UCSD-AML1 (cell line): ENCODE results near the gene HK2.

ENCODE experiments used
- DNase-seq: peaks from one replicate; lab custom pipeline; 2025; ENCODE audit not compliant: unreplicated experiment; lab: John Stamatoyannopoulos, UW

HK2 gene

DNA sequence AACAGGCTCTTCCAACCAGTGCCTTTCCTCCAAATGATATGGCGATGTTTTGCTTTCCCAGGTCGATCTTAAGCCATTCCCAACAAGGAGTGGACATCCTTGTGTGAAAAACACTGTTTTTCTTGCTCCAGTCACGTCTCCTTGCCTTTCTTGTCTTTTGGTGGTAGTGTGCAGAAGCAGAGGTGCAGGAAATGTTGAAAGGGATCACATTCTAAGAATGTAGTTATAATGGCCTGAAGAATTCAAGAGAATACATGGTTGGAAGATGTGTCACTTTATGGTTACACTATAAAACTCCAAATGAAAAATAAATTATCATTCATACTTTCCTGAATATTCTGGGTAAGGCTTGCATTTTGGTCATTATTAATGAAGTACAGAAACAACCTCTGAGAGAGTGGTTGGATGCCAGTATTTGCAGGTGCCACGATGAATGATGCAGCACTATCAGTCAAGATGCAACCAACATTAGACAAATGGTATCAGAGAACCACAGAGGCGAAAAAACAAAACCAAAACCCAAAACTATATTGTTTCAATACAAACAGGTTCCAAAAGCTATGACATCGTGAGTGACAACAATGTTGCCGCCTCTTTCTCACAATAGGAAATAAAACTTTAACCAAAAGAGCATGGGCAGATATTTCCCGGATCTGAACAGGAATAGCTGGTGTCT lies 97.0 kb downstream of the HK2 start:
- DNase-seq = no peak

- no peak for DNase-seq
These were observed 98.0 kb downstream of the HK2 start for GRCh38 chr2:74931940-74932339.

DNA sequence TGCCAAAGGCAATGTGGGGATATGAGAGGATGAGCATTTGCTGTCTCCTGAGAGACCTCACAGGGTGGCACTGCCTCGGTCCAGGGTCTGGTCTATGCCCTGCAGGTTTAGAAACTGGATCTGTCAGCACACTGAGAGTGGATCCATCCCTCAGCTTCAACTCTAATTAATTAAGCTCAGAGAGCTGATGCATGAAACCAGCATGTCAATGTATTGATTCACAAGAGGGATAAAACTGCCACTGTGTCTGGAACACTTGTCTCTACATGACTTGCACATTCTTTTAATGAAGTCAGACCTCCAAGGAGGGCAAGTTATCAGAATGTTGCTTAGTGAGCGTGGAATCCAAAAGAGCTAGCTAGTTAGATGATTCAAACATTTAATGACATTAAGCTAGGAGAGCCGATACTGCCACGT lies 102.1 kb downstream of the HK2 start:
- no peak for DNase-seq

DNA sequence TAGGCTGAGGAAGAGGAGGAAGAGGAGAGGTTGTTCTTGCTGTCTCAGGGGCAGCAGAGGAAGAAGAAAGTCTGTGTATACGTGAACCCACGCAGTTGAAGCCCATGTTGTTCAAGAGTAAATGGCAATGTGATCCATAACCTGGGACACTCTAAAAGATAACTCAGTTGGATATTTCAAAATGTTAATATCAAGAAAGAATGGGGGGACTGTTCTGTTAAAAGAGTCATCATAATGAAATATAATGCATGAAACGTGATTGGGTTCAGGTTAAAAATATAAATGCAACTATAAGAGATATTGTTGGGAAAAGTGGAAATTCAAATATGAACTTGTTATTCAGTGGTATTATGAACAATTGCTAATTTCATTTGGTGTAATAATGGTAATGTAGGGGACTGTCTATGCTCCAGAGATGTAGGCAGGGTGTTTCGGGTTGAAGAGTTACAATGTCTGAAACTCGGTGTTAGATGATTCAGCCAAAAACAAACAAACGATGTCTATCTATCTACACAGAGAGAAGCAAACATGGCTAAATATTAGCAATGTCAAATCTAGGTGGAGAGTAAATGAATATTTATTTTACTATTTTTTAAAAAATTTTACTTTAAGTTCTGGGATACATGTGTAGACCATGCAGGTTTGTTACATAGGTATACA lies 103.4 kb downstream of the HK2 start:
- DNase-seq = no peak

DNA sequence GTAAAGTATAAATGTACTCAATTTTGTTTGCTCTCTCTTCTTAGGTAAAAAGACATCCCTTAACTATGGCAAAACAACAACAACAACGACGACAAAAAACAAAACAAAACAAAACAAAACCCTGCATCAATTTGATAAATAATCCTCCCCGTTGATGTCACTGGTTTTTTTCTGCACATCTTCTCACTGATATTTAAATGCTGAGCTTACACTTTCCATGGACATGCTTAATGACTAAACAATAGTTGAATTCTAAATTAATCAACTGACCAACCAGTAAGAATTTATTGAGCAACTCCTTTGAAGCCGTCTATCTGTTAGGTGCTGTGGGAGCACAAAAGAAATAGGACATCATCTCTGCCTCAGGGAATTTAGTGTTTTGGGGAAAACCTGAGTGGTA lies 104.3 kb downstream of the HK2 start:
- DNase-seq = no peak

DNA sequence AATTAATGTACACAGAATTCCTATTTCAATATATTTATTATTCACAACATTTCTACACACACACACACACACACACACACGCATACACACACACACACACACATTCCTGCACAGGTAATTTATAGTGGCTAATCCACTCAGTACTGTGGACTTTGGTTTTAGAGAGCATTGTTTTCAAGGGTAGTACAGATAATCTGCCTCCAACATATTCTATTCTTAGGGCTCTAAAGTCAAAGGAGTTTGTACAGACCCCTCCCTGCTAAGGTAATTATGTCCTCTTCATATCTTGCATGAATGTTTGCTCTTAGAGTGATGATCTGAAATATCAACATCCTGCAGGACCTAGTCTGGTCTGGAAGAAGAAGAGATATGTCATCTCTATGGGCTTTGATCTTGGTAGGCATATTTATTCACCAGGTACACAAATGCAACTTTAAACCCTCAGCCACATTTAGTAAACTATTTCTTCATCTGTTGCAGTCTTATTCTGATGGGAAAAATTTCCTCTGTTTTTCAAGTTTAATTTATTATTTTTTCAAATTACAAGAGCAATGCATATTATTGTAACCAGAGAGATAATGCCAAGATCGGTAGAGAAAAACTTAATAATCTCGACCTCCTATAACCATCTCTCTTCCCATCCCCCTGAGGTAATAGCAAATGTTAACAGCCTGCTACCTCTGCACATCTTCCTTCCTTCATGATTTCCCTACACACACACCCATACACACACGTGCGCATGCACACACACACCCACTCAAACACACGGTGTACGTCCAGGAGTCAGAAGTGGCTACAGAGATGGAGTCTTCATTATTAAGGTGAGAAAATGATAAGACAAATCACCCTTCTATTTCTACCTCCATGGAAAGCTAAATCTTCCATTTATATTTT lies 106.2 kb downstream of the HK2 start:
- no peak for DNase-seq

DNA sequence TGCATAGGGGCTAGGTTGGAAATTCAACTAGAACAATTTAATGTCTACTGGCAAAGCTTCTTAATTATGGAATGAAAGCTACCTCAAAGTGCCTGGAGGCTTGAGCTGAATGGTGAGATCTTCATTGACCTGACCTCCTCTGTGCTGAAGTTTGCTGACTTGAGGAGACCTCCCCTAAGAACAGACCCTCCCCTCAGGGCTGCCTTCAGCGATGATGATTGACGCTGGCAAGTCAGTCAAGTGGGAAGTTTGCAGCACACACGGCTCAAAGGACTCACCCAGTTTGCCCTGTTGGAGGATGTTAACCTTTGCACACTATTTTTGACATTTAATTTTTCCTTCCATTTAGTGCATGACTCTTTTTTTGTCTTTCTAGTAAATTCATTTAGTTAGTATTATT lies 107.4 kb downstream of the HK2 start:
- no peak for DNase-seq

GRCh38 chr2:74942263-74942662 lies 108.3 kb downstream of the HK2 start:
- no peak for DNase-seq
